ENCODE measurements around the gene ARHGAP26.

- TF ChIP-seq POLR2AphosphoS5 (IDR thresholded peaks at IDR 0.05; ENCODE audit: low read depth, low read length) (no peak), TAF1 (IDR thresholded peaks at IDR 0.05; ENCODE audit: borderline replicate concordance, insufficient read depth, low read length) (no peak)
These were observed 431.4 kb downstream of the ARHGAP26 start for GRCh38 chr5:143201589-143201988.

Data from PFSK-1 (cell line).